NCI-H1930 (cell line): ENCODE results near the gene INTS6L.
"Not testable (repeated sequence)": the region's sequence is repeated elsewhere in the genome, so short reads cannot be mapped to it uniquely, and the experiment has no call there.

Experiments
- DNase-seq, 2 experiments: peaks; one replicate each; lab custom pipeline; 2025; lab: John Stamatoyannopoulos, UW

The INTS6L gene

GRCh38 chrX:135624408-135625204, 104.1 kb downstream of the INTS6L start:
- DNase-seq = not testable (repeated sequence)

GRCh38 chrX:135625995-135626394, 105.5 kb downstream of the INTS6L start:
- DNase-seq = no peak

- no peak for DNase-seq
These were observed 108.9 kb downstream of the INTS6L start for GRCh38 chrX:135629342-135629741.
